ENCODE measurements around the gene VPS45. TPM values are rescaled to one million over a fixed set of nuclear protein-coding genes. Genes with fewer than 3 reads are reported as not detected.
A peak's percentile ranks its signal among the peaks of the same experiment; 100 is the strongest.

Gene VPS45
- total and polyA plus RNA-seq, 2 of the 13 experiments (the other 11 are each of a cell fraction or from before 2014, with no cell fraction given), result 15.2 to 25.2 TPM

DNA sequence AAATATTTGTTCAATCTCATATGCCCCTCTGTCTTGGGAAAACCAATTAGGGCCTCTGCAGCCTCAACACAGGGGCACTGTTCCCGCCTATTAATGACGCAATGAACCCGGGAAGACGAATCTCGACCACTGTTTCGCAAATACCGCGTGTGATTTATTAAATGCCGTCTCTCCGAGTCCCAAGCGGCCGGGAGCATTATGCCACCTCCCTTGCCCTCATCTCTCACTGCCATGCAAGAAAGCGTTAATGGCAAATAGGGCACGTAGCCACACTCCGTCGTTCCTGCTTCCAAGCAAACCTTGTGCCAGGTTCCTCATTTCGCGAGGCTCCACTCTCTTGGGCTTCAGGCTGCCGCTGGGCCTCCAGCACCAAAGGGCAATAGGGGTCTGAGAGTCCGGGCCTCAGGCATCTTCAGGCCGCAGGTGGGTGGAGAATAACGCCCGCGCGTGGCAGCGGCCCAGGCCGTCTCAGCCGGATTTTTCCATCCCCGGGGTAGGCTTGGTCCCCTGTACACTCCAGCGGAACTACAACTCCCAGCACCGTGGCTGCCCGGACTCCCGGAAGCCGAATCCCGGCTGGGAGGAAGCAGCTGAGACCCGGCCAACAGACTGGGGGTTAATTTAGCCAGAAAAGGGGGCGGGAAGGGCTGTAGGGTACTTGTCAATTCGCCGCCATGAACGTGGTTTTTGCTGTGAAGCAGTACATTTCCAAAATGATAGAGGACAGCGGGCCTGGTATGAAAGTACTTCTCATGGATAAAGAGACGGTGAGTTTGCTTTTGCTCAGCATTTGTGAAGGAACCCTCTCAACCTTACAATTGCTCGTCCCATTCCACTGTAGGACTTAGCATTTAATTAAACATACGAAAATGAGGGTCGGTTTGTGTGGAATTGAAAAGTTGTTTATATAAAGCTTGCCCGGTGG lies at the start of gene VPS45 (continued):
- TF ChIP-seq, protein P1, sequence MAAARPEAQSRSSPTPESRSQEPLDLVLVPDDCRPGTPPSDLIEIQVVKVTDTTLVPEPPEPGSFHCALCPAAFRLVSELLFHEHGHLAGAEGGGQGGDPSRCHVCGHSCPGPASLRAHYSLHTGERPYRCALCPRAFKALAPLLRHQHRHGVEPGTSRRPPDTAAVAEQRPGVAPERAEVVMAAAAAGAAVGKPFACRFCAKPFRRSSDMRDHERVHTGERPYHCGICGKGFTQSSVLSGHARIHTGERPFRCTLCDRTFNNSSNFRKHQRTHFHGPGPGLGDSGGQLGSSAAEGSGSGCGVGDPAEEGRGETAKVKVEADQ (CRISPR knock-in tag; IDR thresholded peaks at IDR 0.05; ENCODE audit: borderline replicate concordance), result peak; percentile 82; the same call in 1 of the 2 replicates
- peak; percentile 95 for TF ChIP-seq SAP130 (CRISPR knock-in tag; IDR thresholded peaks at IDR 0.05; ENCODE audit: low read depth)
- peak; percentile 11; the same call in 1 of the 2 replicates for TF ChIP-seq HOXA5 (CRISPR knock-in tag; IDR thresholded peaks at IDR 0.05)
- TF ChIP-seq ZNF891 (CRISPR knock-in tag; IDR thresholded peaks at IDR 0.05), result peak; percentile 81
- TF ChIP-seq, protein P2, sequence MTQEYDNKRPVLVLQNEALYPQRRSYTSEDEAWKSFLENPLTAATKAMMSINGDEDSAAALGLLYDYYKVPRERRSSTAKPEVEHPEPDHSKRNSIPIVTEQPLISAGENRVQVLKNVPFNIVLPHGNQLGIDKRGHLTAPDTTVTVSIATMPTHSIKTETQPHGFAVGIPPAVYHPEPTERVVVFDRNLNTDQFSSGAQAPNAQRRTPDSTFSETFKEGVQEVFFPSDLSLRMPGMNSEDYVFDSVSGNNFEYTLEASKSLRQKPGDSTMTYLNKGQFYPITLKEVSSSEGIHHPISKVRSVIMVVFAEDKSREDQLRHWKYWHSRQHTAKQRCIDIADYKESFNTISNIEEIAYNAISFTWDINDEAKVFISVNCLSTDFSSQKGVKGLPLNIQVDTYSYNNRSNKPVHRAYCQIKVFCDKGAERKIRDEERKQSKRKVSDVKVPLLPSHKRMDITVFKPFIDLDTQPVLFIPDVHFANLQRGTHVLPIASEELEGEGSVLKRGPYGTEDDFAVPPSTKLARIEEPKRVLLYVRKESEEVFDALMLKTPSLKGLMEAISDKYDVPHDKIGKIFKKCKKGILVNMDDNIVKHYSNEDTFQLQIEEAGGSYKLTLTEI (CRISPR knock-in tag; conservative IDR thresholded peaks at IDR 0.05), result no peak
- no peak for TF ChIP-seq ZNF253 (CRISPR knock-in tag; IDR thresholded peaks at IDR 0.05; ENCODE audit: borderline replicate concordance)
- peak; percentile 88 for TF ChIP-seq HDAC1 (CRISPR knock-in tag; IDR thresholded peaks at IDR 0.05)
- peak; percentile 82 for TF ChIP-seq ZNF441 (CRISPR knock-in tag; IDR thresholded peaks at IDR 0.05; ENCODE audit: borderline replicate concordance)
- 0 out of 2 replicates have a peak, but pooled peaks have one; percentile 20 for TF ChIP-seq ZNF431 (CRISPR knock-in tag; IDR thresholded peaks at IDR 0.05; ENCODE audit: borderline replicate concordance, low read depth)
- TF ChIP-seq WIZ (CRISPR knock-in tag; IDR thresholded peaks at IDR 0.05), result no peak
- TF ChIP-seq TBL1XR1 (IDR thresholded peaks at IDR 0.05; ENCODE audit: borderline replicate concordance, low read length, partially characterized antibody), result no peak
- TF ChIP-seq TP53 (CRISPR knock-in tag; conservative IDR thresholded peaks at IDR 0.05), result no peak; the same call in 1 of the 2 replicates
- peak; percentile 76 for TF ChIP-seq ZBTB20 (CRISPR knock-in tag; IDR thresholded peaks at IDR 0.05; ENCODE audit: borderline replicate concordance, low read depth)
- TF ChIP-seq, protein P3, sequence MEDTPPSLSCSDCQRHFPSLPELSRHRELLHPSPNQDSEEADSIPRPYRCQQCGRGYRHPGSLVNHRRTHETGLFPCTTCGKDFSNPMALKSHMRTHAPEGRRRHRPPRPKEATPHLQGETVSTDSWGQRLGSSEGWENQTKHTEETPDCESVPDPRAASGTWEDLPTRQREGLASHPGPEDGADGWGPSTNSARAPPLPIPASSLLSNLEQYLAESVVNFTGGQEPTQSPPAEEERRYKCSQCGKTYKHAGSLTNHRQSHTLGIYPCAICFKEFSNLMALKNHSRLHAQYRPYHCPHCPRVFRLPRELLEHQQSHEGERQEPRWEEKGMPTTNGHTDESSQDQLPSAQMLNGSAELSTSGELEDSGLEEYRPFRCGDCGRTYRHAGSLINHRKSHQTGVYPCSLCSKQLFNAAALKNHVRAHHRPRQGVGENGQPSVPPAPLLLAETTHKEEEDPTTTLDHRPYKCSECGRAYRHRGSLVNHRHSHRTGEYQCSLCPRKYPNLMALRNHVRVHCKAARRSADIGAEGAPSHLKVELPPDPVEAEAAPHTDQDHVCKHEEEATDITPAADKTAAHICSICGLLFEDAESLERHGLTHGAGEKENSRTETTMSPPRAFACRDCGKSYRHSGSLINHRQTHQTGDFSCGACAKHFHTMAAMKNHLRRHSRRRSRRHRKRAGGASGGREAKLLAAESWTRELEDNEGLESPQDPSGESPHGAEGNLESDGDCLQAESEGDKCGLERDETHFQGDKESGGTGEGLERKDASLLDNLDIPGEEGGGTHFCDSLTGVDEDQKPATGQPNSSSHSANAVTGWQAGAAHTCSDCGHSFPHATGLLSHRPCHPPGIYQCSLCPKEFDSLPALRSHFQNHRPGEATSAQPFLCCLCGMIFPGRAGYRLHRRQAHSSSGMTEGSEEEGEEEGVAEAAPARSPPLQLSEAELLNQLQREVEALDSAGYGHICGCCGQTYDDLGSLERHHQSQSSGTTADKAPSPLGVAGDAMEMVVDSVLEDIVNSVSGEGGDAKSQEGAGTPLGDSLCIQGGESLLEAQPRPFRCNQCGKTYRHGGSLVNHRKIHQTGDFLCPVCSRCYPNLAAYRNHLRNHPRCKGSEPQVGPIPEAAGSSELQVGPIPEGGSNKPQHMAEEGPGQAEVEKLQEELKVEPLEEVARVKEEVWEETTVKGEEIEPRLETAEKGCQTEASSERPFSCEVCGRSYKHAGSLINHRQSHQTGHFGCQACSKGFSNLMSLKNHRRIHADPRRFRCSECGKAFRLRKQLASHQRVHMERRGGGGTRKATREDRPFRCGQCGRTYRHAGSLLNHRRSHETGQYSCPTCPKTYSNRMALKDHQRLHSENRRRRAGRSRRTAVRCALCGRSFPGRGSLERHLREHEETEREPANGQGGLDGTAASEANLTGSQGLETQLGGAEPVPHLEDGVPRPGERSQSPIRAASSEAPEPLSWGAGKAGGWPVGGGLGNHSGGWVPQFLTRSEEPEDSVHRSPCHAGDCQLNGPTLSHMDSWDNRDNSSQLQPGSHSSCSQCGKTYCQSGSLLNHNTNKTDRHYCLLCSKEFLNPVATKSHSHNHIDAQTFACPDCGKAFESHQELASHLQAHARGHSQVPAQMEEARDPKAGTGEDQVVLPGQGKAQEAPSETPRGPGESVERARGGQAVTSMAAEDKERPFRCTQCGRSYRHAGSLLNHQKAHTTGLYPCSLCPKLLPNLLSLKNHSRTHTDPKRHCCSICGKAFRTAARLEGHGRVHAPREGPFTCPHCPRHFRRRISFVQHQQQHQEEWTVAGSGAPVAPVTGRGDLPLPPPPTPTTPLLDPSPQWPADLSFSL (CRISPR knock-in tag; IDR thresholded peaks at IDR 0.05), result no peak
- TF ChIP-seq ZBTB42 (CRISPR knock-in tag; IDR thresholded peaks at IDR 0.05), result no peak
- TF ChIP-seq CAMTA2 (CRISPR knock-in tag; IDR thresholded peaks at IDR 0.05; ENCODE audit: borderline replicate concordance), result peak; percentile 64; the same call in 1 of the 2 replicates
- TF ChIP-seq, protein P4, sequence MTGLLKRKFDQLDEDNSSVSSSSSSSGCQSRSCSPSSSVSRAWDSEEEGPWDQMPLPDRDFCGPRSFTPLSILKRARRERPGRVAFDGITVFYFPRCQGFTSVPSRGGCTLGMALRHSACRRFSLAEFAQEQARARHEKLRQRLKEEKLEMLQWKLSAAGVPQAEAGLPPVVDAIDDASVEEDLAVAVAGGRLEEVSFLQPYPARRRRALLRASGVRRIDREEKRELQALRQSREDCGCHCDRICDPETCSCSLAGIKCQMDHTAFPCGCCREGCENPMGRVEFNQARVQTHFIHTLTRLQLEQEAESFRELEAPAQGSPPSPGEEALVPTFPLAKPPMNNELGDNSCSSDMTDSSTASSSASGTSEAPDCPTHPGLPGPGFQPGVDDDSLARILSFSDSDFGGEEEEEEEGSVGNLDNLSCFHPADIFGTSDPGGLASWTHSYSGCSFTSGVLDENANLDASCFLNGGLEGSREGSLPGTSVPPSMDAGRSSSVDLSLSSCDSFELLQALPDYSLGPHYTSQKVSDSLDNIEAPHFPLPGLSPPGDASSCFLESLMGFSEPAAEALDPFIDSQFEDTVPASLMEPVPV (CRISPR knock-in tag; IDR thresholded peaks at IDR 0.05), result peak; percentile 42; the same call in 1 of the 2 replicates

Data from HepG2 (cell line).